ENCODE results near the gene NTN3. TPM values are rescaled to one million over a fixed set of nuclear protein-coding genes. Genes with fewer than 3 reads are reported as not detected.
A peak's percentile ranks its signal among the peaks of the same experiment; 100 is the strongest.

NTN3 gene
- total and polyA plus RNA-seq, 2 of the 8 experiments (the other 6 are each of a cell fraction or from before 2014, with no cell fraction given) = 0.30 to 0.34 TPM

DNA sequence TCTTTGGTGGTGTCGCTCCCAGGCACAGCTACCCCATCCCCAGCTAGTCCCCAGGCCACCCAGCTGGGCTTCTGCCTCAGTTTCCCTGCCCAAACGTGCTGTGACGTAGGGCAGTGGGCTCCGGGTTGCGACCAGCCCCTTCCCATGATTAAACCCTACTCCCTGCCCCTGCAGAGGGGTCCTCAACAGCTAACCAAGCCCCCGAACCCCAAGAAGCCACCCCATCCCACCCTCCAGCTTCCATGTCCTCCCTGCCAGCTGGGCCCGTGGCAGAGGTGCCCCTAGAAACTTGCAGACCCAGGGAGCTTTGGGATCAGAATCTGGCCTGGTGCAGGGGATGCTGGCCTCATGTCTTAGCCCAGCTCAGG is 879 bp upstream of the NTN3 start:
- no peaks in the 10 kb centered on the region for H3K79me1 ChIP-seq (ENCODE audit: low read depth, low read length)
- peak overlapping the region; percentile 53 to 75; a peak in 2 of 4 replicates for H3K4me2 ChIP-seq (ENCODE audit: insufficient read depth in 1 of 2, low read depth in 2 of 2, low read length in 2 of 2)
- H2BK5ac ChIP-seq (ENCODE audit: low read depth, low read length) = no peak overlapping the region
- FAIRE-seq (no peak), DNase-seq (ENCODE audit: low read depth in 1 of 2, low spot score in 2 of 2) (no peak)
- H3K4me3 ChIP-seq (ENCODE audit: extremely low read depth in 1 of 4, insufficient read depth in 2 of 4, low read depth in 3 of 4, low read length in 4 of 4) = peak overlapping the region in 1 of 4 experiments; percentile 56; a peak in 1 of 8 replicates
- H3K79me2 ChIP-seq (ENCODE audit: control insufficient read depth in 1 of 2, insufficient read depth in 2 of 2, low read length in 2 of 2) = no peaks in the 10 kb centered on the region
- H4K8ac ChIP-seq (ENCODE audit: extremely low read depth, insufficient read depth, low read length) = no peak overlapping the region
- 92% methylated on average over 7 of the region's 7 CpGs; no CpG with 5 or more reads in 1 of the 2 experiments for WGBS, 2 experiments (ENCODE audit: extremely low coverage in 1 of 2, insufficient coverage in 1 of 2, insufficient read length in 1 of 2, insufficient replicate concordance in 2 of 2, low coverage in 1 of 2, low lambda C conversion rate in 2 of 2, missing lambda C conversion rate in 1 of 2)
- H3K27ac ChIP-seq (ENCODE audit: low read depth, low read length) = no peak overlapping the region
- H3K14ac ChIP-seq (ENCODE audit: insufficient read length) = no peak overlapping the region
- H4K20me1 ChIP-seq (replicated peaks in 1 of 2; ENCODE audit: control insufficient read depth in 1 of 2, insufficient read depth in 2 of 2, low read length in 2 of 2) = peaks cover 2 to 10% of the 10 kb centered on the region in 2 experiments
- H2AK5ac ChIP-seq (ENCODE audit: low read depth, low read length) = 0 out of 2 replicates have a peak overlapping the region, but pooled peaks have one; percentile 24
- H3K4ac ChIP-seq (replicated peaks; ENCODE audit: insufficient read length, low read depth, low read length) = no peak overlapping the region
- TF ChIP-seq SIX5 (IDR thresholded peaks at IDR 0.05; ENCODE audit: low read depth, low read length) (no peak), RNF2 (IDR thresholded peaks at IDR 0.05; ENCODE audit: borderline replicate concordance, low read depth, low read length, missing control alignments, poor library complexity, severe bottlenecking) (no peak), CTBP2 (IDR thresholded peaks at IDR 0.05; ENCODE audit: borderline replicate concordance, insufficient read depth, insufficient read length, low read length) (no peak), SUZ12 (IDR thresholded peaks at IDR 0.05; ENCODE audit: low read length) (no peak)
- TF ChIP-seq, protein P1, sequence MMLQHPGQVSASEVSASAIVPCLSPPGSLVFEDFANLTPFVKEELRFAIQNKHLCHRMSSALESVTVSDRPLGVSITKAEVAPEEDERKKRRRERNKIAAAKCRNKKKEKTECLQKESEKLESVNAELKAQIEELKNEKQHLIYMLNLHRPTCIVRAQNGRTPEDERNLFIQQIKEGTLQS (IDR thresholded peaks at IDR 0.05; ENCODE audit: insufficient read depth, low read depth, low read length) = no peak
- H3K27me3 ChIP-seq (replicated peaks in 1 of 4; ENCODE audit: control insufficient read depth in 3 of 4, extremely low read depth in 1 of 4, insufficient read depth in 3 of 4, low read length in 3 of 4) = peaks cover 24 to 61% (median 54%) of the 10 kb centered on the region in 4 experiments
- H3K56ac ChIP-seq (replicated peaks; ENCODE audit: insufficient read length, low read depth, low read length) = no peak overlapping the region
- peaks cover 24% of the 10 kb centered on the region; the same call in 1 of the 2 replicates for H3K23me2 ChIP-seq (ENCODE audit: low read depth, low read length)
- H3K36me3 ChIP-seq (ENCODE audit: control insufficient read depth in 2 of 4, insufficient read depth in 4 of 4, low read length in 3 of 4) = no peaks in the 10 kb centered on the region
- H2BK15ac ChIP-seq (ENCODE audit: low read length) = peak overlapping the region; percentile 97; the same call in 1 of the 2 replicates
- H2BK20ac ChIP-seq (ENCODE audit: low read length) = no peak overlapping the region
- no peak overlapping the region for H2BK120ac ChIP-seq (replicated peaks; ENCODE audit: low read depth, low read length)
- H3K23ac ChIP-seq (ENCODE audit: insufficient read length) = no peak overlapping the region
- H3K4me1 ChIP-seq (replicated peaks in 1 of 4; ENCODE audit: control insufficient read depth in 3 of 4, insufficient read depth in 4 of 4, low read length in 3 of 4) = peaks cover 0 to 41% (median 31%) of the 10 kb centered on the region in 4 experiments; a peak in 6 of 7 replicates
- ChIA-PET CTCF (ENCODE audit: partially characterized antibody) (interaction anchor here (1.0 to 4.0 kb wide), 3 partner anchors 9 to 130 kb away, joined by 4 to 15 read pairs (median 11); partner anchors contain the start of genes ABCA3 and TEDC2), POLR2A (ENCODE audit: partially characterized antibody) (interaction anchor here (1.0 to 2.8 kb wide), 4 partner anchors 11 to 63 kb away, joined by 4 to 8 read pairs (median 7); partner anchors contain the start of gene TEDC2)
- H2BK12ac ChIP-seq (ENCODE audit: low read depth, low read length) = peak overlapping the region; percentile 68; the same call in 1 of the 2 replicates
- no peak overlapping the region; the same call in 1 of the 2 replicates for H3K18ac ChIP-seq (ENCODE audit: extremely low read depth, low read length)
- no peak overlapping the region for H4K5ac ChIP-seq (ENCODE audit: insufficient read length, low read depth, low read length)
- no peak overlapping the region for H2AFZ ChIP-seq (ENCODE audit: low read length)
- no peak overlapping the region for H3K9ac ChIP-seq (replicated peaks in 1 of 4; ENCODE audit: extremely low read depth in 1 of 4, low read depth in 3 of 4, low read length in 3 of 4)
- peak overlapping the region; percentile 4 for H4K91ac ChIP-seq (replicated peaks; ENCODE audit: insufficient read length, low read length)
- no peaks in the 10 kb centered on the region for H3K9me3 ChIP-seq (ENCODE audit: insufficient read depth in 2 of 2, low read depth in 1 of 2, low read length in 1 of 2)
